Activated naive CD4-positive, alpha-beta T cell (primary cell): Measurements from ENCODE around the gene ERC1.
A peak's percentile ranks its signal among the peaks of the same experiment; 100 is the strongest.
"Not testable (repeated sequence)": the region's sequence is repeated elsewhere in the genome, so short reads cannot be mapped to it uniquely, and the experiment has no call there.

Source experiments
- DNase-seq, 4 experiments: peaks; one replicate each; lab custom pipeline; 2025; lab: John Stamatoyannopoulos, UW

The ERC1 gene

GRCh38 chr12:1220127-1221092, 229.4 kb downstream of the ERC1 start:
- DNase-seq = no peak

GRCh38 chr12:1222858-1223639, 232.0 kb downstream of the ERC1 start:
- no peak for DNase-seq

GRCh38 chr12:1226951-1227350, 235.9 kb downstream of the ERC1 start:
- no peak for DNase-seq

- DNase-seq = no peak
Observed at GRCh38 chr12:1234073-1234472, 243.1 kb downstream of the ERC1 start.

- no peak for DNase-seq
Observed at GRCh38 chr12:1246637-1247036, 255.6 kb downstream of the ERC1 start.

GRCh38 chr12:1250641-1251040, 259.6 kb downstream of the ERC1 start:
- DNase-seq = no peak

- no peak for DNase-seq
Observed at GRCh38 chr12:1252758-1253157, 261.7 kb downstream of the ERC1 start.

GRCh38 chr12:1255125-1255524, 264.1 kb downstream of the ERC1 start:
- DNase-seq = not testable (repeated sequence)

GRCh38 chr12:1255854-1256253, 264.8 kb downstream of the ERC1 start:
- not testable (repeated sequence) for DNase-seq

GRCh38 chr12:1256285-1256684, 265.3 kb downstream of the ERC1 start:
- no peak for DNase-seq

- no peak for DNase-seq
Observed at GRCh38 chr12:1256991-1257390, 266.0 kb downstream of the ERC1 start.

GRCh38 chr12:1262011-1262410, 271.0 kb downstream of the ERC1 start:
- no peak for DNase-seq

- no peak for DNase-seq
Observed at GRCh38 chr12:1267243-1267642, 276.2 kb downstream of the ERC1 start.

- no peak for DNase-seq
Observed at GRCh38 chr12:1272142-1272541, 281.1 kb downstream of the ERC1 start.

- DNase-seq = no peak
Observed at GRCh38 chr12:1273051-1273450, 282.0 kb downstream of the ERC1 start.

- peak in 1 of 4 experiments; percentile 5 for DNase-seq
Observed at GRCh38 chr12:1277905-1278304, 286.9 kb downstream of the ERC1 start.

- no peak for DNase-seq
Observed at GRCh38 chr12:1279050-1279449, 288.0 kb downstream of the ERC1 start.

GRCh38 chr12:1280059-1280458, 289.0 kb downstream of the ERC1 start:
- no peak for DNase-seq

- DNase-seq = no peak
Observed at GRCh38 chr12:1281683-1282366, 290.8 kb downstream of the ERC1 start.

GRCh38 chr12:1282670-1283315, 291.8 kb downstream of the ERC1 start:
- no peak for DNase-seq

GRCh38 chr12:1283316-1283715, 292.3 kb downstream of the ERC1 start:
- no peak for DNase-seq

GRCh38 chr12:1284611-1285010, 293.6 kb downstream of the ERC1 start:
- DNase-seq = no peak
